CD14-positive monocyte (primary cell): Measurements from ENCODE around the gene LDB1. TPM values are rescaled to one million over a fixed set of nuclear protein-coding genes. Genes with fewer than 3 reads are reported as not detected.

Experiments
- DNase-seq, 3 donors: peaks; one replicate each; pipeline ENCODE4 v3.0.0-alpha.2; 2011 to 2022
- H2AFZ ChIP-seq: 2 replicates; pipeline ENCODE4 v1.6.0; 2012; ENCODE audit warnings: mild to moderate bottlenecking, low read depth, low read length, inconsistent platforms; ENCODE audit not compliant: insufficient read depth, poor library complexity, severe bottlenecking
- H3K27ac ChIP-seq, 2 donors: 1 replicate in 1 of 2; 2 replicates in 1 of 2; pipeline ENCODE4 v1.5.1; 2012 to 2013; ENCODE audit warnings: low read length in 2 of 2, control low read depth in 1 of 2, inconsistent platforms in 1 of 2, low read depth in 1 of 2, mild to moderate bottlenecking in 1 of 2
- H3K27me3 ChIP-seq, 2 donors: one replicate each; pipeline versions ENCODE4 v1.6.0 to v1.6.1; 2011 to 2013; ENCODE audit warnings: low read length in 2 of 2; ENCODE audit not compliant: control insufficient read depth in 2 of 2, insufficient read depth in 2 of 2
- H3K36me3 ChIP-seq, 2 donors: replicated peaks in 1 of 2; 1 replicate in 1 of 2; 2 replicates in 1 of 2; pipeline versions ENCODE4 v1.5.1 to v1.6.1; 2012 to 2013; ENCODE audit warnings: low read length in 2 of 2, control low read depth in 1 of 2, inconsistent platforms in 1 of 2, mild to moderate bottlenecking in 1 of 2; ENCODE audit not compliant: insufficient read depth in 2 of 2, control insufficient read depth in 1 of 2
- H3K4me1 ChIP-seq, 2 donors: 1 replicate in 1 of 2; 2 replicates in 1 of 2; pipeline versions ENCODE4 v1.5.1 to v1.6.1; 2012 to 2013; ENCODE audit warnings: low read length in 2 of 2, control low read depth in 1 of 2, inconsistent platforms in 1 of 2, mild to moderate bottlenecking in 1 of 2, moderate library complexity in 1 of 2; ENCODE audit not compliant: insufficient read depth in 2 of 2, control insufficient read depth in 1 of 2
- H3K4me2 ChIP-seq: replicated peaks from 2 replicates; pipeline ENCODE3; 2012; ENCODE audit warnings: low read length, moderate library complexity, mild to moderate bottlenecking; ENCODE audit not compliant: poor library complexity, severe bottlenecking; ENCODE audit errors: extremely low read depth
- H3K4me3 ChIP-seq, 3 experiments: fragments of 200-600 bp in 1 of 3; sonication (generic) in 1 of 3; replicated peaks in 1 of 3; 1 replicate in 2 of 3; 2 replicates in 1 of 3; pipeline ENCODE4 v1.5.1; 2011 to 2013; ENCODE audit warnings: low read length in 3 of 3, mild to moderate bottlenecking in 3 of 3, control low read depth in 2 of 3, low read depth in 2 of 3, inconsistent platforms in 1 of 3, moderate library complexity in 1 of 3
- H3K79me2 ChIP-seq: 2 replicates; pipeline ENCODE4 v1.6.0; 2012; ENCODE audit warnings: mild to moderate bottlenecking, control low read depth, inconsistent platforms, low read length, moderate library complexity; ENCODE audit not compliant: insufficient read depth
- H3K9ac ChIP-seq: 2 replicates; pipeline ENCODE4 v1.6.0; 2017; ENCODE audit warnings: low read length, mild to moderate bottlenecking; ENCODE audit not compliant: insufficient read depth, poor library complexity, severe bottlenecking
- H3K9me3 ChIP-seq, 2 donors: replicated peaks in 1 of 2; 1 replicate in 1 of 2; 2 replicates in 1 of 2; pipeline versions ENCODE4 v1.5.1 to v1.6.1; 2012 to 2013; ENCODE audit warnings: low read length in 2 of 2, control low read depth in 1 of 2; ENCODE audit not compliant: control insufficient read depth in 1 of 2, insufficient read depth in 1 of 2
- H4K20me1 ChIP-seq: 2 replicates; pipeline ENCODE4 v1.6.0; 2012; ENCODE audit warnings: mild to moderate bottlenecking, low read length, control low read depth, moderate library complexity; ENCODE audit not compliant: insufficient read depth
- H3K27ac Mint-ChIP-seq, 7 donors: one replicate each; pipeline ENCODE4 v1.8.0; 2020; ENCODE audit warnings: mild to moderate bottlenecking in 7 of 7, mixed read lengths in 7 of 7, moderate library complexity in 6 of 7, inconsistent platforms in 2 of 7
- H3K27me3 Mint-ChIP-seq, 3 donors: one replicate each; pipeline ENCODE4 v1.8.0; 2021 to 2022; ENCODE audit warnings: low read depth in 3 of 3, mild to moderate bottlenecking in 3 of 3, mixed read lengths in 3 of 3, moderate library complexity in 3 of 3, inconsistent platforms in 1 of 3
- H3K36me3 Mint-ChIP-seq, 2 donors: one replicate each; pipeline ENCODE4 v1.8.0; 2020; ENCODE audit warnings: mixed read lengths in 2 of 2, inconsistent platforms in 1 of 2, mild to moderate bottlenecking in 1 of 2
- H3K4me1 Mint-ChIP-seq: one replicate; pipeline ENCODE4 v1.8.0; 2020; ENCODE audit warnings: mild to moderate bottlenecking, mixed read lengths
- H3K4me3 Mint-ChIP-seq, 2 donors: one replicate each; pipeline ENCODE4 v1.8.0; 2020; ENCODE audit warnings: mild to moderate bottlenecking in 2 of 2, mixed read lengths in 2 of 2, moderate library complexity in 1 of 2
- H3K9me3 Mint-ChIP-seq, 7 donors: one replicate each; pipeline ENCODE4 v1.8.0; 2020 to 2022; ENCODE audit warnings: mixed read lengths in 7 of 7, mild to moderate bottlenecking in 6 of 7, moderate library complexity in 6 of 7, inconsistent platforms in 2 of 7
- WGBS: methylation state at CpG from one replicate; pipeline ENCODE4 v1.1.5; 2013; ENCODE audit warnings: missing lambda C conversion rate; ENCODE audit not compliant: insufficient coverage; 5-methylcytosine and 5-hydroxymethylcytosine counted together
- intact Hi-C, 2 donors: fragments of 100-400 bp; cut with micrococcal nuclease; formaldehyde crosslinking; loops; one replicate each; pipeline versions ENCODE4 v1.15.0 to v1.15.1; 2023
- polyA plus RNA-seq, 3 donors: library from polyadenylated mRNA; depleted of rRNA in 1 of 3; unstranded in 2 of 3; stranded (reverse) in 1 of 3; fragments of 300-500 nt in 2 of 3; fragments of >200 nt in 1 of 3; fragmentation: Illumina TruSeq in 2 of 3; gene quantifications; 1 replicate in 2 of 3; 2 replicates in 1 of 3; pipeline ENCODE4 v1.2.3, GENCODE V29; 2012 to 2021
- TF ChIP-seq, protein P1 (sequence below): fragments of 200-600 bp; IDR thresholded peaks from one replicate; pipeline ENCODE4 v1.8.0; 2022; ENCODE audit warnings: antibody characterized with exemption, mild to moderate bottlenecking

Gene LDB1
- polyA plus RNA-seq, 3 donors, result 8.7 to 103 (median 21.9) TPM

DNA sequence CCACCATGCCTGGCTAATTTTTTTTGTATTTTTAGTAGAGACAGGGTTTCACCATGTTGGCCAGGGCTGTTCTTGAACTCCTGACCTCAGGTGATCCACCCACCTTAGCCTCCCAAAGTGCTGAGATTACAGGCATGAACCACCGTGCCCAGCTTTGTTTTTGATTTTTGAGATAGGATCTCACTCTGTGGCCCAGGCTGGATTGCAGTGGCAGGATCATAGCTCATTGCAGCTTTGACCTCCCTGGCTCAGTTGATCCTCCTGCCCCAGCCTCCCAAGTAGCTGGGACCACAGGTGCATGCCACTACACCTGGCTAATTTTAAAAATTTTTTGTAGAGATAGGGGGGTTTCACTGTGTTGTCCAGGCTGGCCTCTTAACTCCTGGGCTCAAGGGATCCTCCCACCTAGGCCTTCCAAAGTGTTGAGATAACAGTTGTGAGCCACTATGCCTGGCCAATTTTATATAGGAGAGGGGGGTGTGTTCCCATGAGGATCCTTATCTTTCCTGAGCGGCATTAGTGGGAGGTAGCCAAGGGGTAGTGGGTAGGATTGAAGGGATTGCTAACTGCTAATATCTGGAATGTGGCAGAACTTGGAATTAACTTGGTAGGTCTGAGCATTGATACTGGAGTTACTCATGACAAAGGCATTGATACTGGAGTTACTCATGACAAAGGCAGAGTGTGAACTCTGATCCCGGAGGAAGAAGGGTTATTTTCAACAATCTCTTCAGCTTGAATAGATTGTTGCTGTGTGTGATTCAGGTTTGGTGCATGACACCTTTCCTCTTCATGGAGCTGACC is 31.0 kb upstream of the LDB1 start:
- Mint-ChIP-seq H3K27me3 (peaks cover 0 to 4% (median 0%) of the 10 kb centered on the region in 3 donors), H3K9me3 (no peaks in the 10 kb centered on the region), H3K4me1 (peaks cover 18% of the 10 kb centered on the region), H3K27ac (peak overlapping the region; percentile 90 to 96 (median 94)), H3K36me3 (peaks cover 47 to 61% of the 10 kb centered on the region in 2 donors), H3K4me3 (peak overlapping the region; percentile 71 to 87)
- Histone ChIP-seq H3K27ac (peak overlapping the region; percentile 78 to 92), H2AFZ (peak overlapping the region; percentile 89), H3K9me3 (no peaks in the 10 kb centered on the region), H3K36me3 (peaks cover 47 to 63% of the 10 kb centered on the region in 2 donors), H3K27me3 (no peaks in the 10 kb centered on the region), H3K4me2 (peak overlapping the region; percentile 90), H4K20me1 (peaks cover 17% of the 10 kb centered on the region), H3K4me3 (peak overlapping the region in 1 of 3 experiments; percentile 93), H3K79me2 (peaks cover 38% of the 10 kb centered on the region), H3K9ac (peak overlapping the region; percentile 85), H3K4me1 (peaks cover 13 to 19% of the 10 kb centered on the region in 2 donors)
- TF ChIP-seq, protein P1, sequence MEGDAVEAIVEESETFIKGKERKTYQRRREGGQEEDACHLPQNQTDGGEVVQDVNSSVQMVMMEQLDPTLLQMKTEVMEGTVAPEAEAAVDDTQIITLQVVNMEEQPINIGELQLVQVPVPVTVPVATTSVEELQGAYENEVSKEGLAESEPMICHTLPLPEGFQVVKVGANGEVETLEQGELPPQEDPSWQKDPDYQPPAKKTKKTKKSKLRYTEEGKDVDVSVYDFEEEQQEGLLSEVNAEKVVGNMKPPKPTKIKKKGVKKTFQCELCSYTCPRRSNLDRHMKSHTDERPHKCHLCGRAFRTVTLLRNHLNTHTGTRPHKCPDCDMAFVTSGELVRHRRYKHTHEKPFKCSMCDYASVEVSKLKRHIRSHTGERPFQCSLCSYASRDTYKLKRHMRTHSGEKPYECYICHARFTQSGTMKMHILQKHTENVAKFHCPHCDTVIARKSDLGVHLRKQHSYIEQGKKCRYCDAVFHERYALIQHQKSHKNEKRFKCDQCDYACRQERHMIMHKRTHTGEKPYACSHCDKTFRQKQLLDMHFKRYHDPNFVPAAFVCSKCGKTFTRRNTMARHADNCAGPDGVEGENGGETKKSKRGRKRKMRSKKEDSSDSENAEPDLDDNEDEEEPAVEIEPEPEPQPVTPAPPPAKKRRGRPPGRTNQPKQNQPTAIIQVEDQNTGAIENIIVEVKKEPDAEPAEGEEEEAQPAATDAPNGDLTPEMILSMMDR, result no peak
- WGBS, result 90% methylated on average over 1 of the region's 3 CpGs
- intact Hi-C loops, result loop anchor here in 1 of 2 donors (5.0 kb wide), 1 partner anchor 319 kb away; no protein-coding TSS in a partner anchor
- no peak for DNase-seq

DNA sequence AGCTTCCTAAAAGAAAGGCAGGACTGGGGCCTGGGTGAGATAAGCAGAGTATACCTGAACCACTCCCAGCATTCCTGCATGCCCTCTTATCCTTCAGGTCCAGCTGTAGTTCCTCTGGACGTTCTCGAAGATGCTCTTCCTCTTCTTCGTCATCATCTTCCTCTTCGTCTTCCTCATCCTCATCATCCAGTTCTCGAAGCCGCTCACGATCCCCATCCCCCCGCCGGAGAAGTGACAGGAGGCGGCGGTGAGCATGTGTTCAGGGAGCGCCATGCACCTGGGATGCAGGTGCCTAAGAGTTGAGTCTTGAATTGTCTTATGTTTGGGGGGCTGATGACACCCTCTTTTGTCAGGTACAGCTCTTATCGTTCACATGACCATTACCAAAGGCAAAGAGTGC is 28.1 kb upstream of the LDB1 start:
- WGBS, result 73% methylated on average over 3 of the region's 13 CpGs
- TF ChIP-seq, protein P1, result no peak
- Histone ChIP-seq H3K4me2 (no peak overlapping the region), H2AFZ (no peak overlapping the region), H3K36me3 (peaks cover 59 to 69% of the 10 kb centered on the region in 2 donors), H4K20me1 (peaks cover 4% of the 10 kb centered on the region), H3K4me1 (peaks cover 11 to 14% of the 10 kb centered on the region in 2 donors), H3K4me3 (no peak overlapping the region), H3K79me2 (peaks cover 9% of the 10 kb centered on the region), H3K9me3 (no peaks in the 10 kb centered on the region), H3K9ac (no peak overlapping the region), H3K27me3 (no peaks in the 10 kb centered on the region), H3K27ac (no peak overlapping the region)
- intact Hi-C loops, result no loop called here
- Mint-ChIP-seq H3K27me3 (peaks cover 0 to 3% (median 1%) of the 10 kb centered on the region in 3 donors), H3K27ac (peak overlapping the region in 2 of 7 donors; percentile 24 to 30), H3K4me3 (no peak overlapping the region), H3K4me1 (peaks cover 13% of the 10 kb centered on the region), H3K36me3 (peaks cover 61 to 68% of the 10 kb centered on the region in 2 donors), H3K9me3 (no peaks in the 10 kb centered on the region)
- DNase-seq, result no peak
